Testis (tissue), 2 donors: Measurements from ENCODE around the gene PIP4K2B.

Source experiments
- POLR2A ChIP-seq: fragments of 450-650 bp; IDR thresholded peaks from one replicate; pipeline ENCODE4 v1.6.1; 2017; ENCODE audit warnings: antibody characterized with exemption, mild to moderate bottlenecking, moderate library complexity
- TF ChIP-seq, protein P1 (sequence below), 3 experiments: fragments of 450-650 bp in 2 of 3; fragments of 200-600 bp in 1 of 3; sonication (generic) in 1 of 3; IDR thresholded peaks; one replicate each; pipeline ENCODE4 v1.5.1; 2016 to 2019; ENCODE audit warnings: antibody characterized with exemption in 3 of 3, mild to moderate bottlenecking in 2 of 3, moderate library complexity in 1 of 3

DNA sequence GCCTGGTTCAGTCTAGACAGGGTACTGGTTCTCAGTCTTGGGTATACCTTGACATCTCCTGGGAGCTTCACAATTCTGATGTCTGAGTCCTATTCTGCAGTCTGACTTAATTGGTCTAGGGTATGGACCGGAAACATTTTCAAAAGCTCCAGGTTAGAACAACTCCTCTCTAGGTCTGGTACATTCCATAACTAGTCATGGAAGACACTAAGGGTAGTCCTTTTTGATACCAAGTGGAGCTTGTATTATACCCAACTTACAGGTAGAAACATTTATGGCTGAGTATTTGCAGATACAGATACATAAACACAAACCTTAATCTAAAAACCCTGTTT, 49.2 kb upstream of the PIP4K2B start:
- TF ChIP-seq, protein P1, sequence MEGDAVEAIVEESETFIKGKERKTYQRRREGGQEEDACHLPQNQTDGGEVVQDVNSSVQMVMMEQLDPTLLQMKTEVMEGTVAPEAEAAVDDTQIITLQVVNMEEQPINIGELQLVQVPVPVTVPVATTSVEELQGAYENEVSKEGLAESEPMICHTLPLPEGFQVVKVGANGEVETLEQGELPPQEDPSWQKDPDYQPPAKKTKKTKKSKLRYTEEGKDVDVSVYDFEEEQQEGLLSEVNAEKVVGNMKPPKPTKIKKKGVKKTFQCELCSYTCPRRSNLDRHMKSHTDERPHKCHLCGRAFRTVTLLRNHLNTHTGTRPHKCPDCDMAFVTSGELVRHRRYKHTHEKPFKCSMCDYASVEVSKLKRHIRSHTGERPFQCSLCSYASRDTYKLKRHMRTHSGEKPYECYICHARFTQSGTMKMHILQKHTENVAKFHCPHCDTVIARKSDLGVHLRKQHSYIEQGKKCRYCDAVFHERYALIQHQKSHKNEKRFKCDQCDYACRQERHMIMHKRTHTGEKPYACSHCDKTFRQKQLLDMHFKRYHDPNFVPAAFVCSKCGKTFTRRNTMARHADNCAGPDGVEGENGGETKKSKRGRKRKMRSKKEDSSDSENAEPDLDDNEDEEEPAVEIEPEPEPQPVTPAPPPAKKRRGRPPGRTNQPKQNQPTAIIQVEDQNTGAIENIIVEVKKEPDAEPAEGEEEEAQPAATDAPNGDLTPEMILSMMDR (IDR thresholded peaks at IDR 0.05): no peak
- no peak for TF ChIP-seq POLR2A
